DMS53 treated with DMSO at 0.1 percent for 48 hours (cell line): Measurements from ENCODE around the gene DLG2.
"Not testable (repeated sequence)": the region's sequence is repeated elsewhere in the genome, so short reads cannot be mapped to it uniquely, and the experiment has no call there.

Source experiments
- DNase-seq: peaks from one replicate; lab custom pipeline; 2025; ENCODE audit not compliant: unreplicated experiment; lab: John Stamatoyannopoulos, UW

DLG2 gene

DNA sequence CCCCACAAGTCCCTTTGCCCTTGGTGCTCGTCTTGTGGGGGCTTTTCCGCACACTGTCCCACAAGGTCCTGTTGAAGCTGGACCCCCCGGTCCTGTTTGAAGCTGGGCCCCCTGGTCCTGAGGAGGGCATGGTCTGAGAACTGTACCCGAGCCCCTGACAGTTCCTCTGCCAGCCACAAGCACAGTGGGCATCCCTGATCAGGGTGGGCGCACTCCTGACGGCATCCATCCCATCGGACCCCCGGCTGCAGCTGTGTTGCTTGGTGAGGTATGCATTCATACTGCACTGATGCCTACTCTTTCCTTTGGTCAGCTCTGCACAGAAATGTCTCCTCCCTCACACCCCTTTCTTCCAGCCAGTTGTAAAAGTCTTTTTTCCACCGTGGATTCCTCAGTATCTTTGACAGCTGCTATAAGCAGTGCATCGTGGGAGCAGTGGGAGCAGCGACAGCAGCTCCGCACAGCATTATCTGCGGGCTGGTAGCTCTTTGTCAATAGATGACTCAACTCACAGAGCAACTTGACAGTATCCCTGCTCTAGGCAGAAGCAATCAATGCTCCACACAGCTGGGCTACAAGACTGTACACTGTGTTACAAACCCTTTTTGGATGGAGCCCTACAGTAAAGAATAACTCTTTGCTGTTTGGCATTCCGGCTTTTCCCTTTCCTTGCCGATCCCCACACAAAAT lies 1310.1 kb downstream of the DLG2 start:
- peak; percentile 97 for DNase-seq

DNA sequence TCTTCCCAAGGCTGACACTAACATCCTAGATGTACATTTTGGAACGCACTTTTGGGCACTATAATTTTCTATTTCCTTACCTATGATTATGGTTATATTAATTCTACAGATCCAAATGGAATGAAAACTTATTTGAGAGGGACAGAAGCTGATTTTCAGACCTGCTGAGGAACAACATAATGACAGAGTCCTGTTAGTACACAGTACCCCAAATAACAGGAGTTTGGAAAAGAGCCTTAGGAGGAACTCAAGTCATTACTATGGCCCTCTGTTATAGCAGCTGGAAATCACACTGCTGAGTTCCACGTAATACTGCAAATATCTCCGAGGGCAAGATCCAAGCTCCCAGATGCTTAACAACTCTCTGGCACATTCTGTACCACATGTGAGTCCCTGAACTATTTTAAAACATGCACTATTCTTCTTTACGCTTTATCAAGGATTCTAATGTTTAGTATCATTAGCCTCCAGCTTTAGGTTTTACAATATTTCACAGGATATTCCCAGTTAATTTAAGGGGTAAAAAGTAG lies 1313.2 kb downstream of the DLG2 start:
- no peak for DNase-seq

DNA sequence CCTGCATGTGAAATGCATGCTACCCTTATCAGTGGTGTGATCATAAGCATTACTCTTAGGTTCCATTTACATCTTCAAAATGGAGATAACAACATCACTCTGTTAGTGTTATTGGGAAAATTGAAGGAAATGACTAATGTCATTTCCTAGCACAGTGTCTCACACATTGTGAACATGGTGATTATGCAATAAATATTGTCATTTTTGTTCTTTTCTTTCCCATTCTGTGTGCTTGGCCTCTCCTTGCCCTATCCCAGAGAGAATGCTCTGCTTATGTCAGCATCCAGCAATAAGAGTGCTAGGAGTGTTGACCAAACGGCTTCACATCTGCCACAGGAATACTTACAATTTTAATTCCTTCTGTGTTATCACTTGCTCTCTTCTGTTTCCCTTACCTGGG lies 1316.9 kb downstream of the DLG2 start:
- no peak for DNase-seq

DNA sequence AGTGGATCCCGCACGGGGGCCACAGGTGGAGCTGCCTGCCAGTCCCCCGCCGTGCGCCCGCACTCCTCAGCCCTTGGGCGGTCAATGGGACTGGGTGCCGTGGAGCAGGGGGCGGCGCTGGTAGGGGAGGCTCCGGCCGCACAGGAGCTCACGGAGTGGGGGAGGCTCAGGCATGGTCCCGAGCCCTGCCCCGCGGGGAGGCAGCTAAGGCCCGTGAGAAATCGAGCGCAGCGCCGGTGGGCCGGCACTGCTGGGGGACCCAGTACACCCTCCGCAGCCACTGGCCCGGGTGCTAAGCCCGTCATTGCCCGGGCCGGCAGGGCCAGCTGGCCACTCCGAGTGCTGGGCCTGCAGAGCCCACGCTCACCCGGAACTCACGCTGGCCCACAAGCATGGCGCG lies 1318.7 kb downstream of the DLG2 start:
- DNase-seq = not testable (repeated sequence)

DNA sequence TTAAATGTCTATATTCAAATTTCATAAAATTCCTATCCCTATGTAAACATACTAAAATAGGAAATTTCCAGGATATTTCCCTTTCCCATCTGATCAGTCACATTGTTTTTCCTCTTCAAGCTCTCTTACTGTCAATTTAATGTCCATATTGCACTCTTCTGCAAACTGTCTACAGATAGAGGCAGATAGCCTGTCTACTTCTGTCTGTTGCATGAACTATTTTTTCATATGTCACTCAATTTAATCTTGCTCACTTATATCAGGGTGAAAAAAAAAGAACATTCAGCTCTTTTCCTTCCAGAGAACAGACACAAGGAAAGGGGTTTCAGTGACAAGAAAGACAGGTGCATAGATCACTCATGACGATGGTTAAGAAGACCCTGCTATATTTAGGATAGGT lies 1327.1 kb downstream of the DLG2 start:
- no peak for DNase-seq

DNA sequence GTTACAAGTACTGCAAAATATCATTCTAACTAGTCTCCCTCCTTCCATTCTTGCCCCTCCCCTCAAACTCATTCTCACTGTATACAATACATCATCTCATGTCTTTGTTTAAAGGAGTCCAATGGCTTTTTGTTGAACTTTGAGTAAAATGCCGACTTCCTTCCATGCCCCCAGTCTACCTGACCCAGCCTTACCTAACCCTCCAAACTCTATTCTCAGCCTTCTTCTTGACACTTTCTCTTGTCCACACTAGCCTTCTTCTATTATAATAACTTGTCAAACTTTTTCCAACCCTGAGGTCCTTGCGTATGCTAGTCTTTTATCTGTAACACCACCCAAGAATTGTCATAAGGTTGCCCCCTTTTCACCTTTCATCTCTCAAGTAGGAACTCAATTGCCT lies 1329.6 kb downstream of the DLG2 start:
- DNase-seq = no peak

DNA sequence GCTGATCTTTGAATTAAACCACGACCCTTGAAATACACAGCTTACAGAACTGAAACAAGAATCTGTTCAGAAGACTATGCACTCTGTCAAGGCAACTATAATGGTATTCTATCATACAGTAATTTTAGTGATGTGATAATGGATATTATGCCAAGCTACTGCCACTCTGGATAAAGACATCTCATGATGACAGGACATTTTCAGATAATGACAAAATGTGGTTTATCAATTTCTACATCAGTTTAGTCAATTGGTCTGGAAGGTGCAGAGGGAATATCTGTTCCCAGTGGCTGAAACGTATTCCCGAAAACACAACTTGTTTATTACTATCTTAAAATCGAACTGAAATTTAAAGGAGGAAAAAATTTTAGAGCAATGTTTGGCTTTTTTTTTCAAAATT lies 1331.3 kb downstream of the DLG2 start:
- no peak for DNase-seq

DNA sequence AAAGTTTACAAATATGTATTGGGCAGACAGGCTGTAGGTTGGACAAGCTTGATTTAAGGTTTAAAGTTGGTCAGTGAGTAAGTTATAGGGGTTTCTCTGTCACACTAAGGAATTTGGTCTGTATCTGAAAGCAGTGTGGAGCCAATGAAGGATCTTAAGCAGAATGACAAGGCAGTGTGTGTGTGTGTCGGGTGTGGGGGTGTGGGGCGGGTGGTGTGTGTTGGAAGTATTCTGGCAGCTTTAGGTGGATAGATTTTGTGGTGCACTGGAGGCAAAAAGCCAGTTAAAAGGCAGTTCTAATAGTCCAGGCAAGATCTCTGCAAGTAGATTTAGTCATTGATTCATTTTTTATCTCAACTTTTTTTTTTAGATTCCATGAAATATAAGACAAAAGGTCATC lies 1334.2 kb downstream of the DLG2 start:
- DNase-seq = no peak

DNA sequence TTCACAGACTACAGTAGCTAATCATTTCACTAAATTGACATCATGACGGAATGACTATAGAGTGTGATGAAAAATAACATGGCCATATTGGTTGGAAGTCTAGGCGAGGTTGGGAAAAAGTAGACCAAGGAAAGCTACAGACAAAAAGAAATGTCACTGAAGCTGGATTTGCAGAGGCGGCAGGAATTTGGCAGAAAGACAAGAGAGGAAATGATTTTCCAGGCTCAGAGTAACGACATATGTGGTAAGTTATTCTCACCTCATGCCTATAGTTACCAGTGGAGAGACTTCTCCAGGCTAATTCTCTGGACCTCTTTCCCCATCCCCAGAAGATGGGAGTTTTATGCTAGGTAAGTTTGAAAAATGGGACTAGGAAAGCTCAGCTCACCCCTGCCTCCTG lies 1335.1 kb downstream of the DLG2 start:
- DNase-seq = no peak

DNA sequence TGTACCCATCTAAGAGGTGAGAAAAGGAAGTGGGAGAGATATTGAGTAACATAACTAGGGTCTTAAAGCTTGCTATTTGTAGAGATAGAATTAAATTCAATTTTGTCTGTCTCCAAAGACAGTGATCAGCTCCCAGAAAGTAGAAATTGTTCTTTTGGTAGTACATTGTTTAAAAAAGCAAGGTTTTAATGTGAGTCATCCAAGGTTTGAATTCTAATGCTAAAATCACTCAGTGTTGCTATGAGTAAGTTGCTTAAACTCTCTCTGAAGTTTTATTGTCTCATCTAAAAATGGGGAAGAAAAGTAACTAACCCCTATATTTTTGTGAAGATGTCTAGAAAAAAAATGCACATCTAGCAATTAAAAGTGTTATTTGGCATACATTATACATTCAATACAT lies 1336.5 kb downstream of the DLG2 start:
- DNase-seq = no peak

DNA sequence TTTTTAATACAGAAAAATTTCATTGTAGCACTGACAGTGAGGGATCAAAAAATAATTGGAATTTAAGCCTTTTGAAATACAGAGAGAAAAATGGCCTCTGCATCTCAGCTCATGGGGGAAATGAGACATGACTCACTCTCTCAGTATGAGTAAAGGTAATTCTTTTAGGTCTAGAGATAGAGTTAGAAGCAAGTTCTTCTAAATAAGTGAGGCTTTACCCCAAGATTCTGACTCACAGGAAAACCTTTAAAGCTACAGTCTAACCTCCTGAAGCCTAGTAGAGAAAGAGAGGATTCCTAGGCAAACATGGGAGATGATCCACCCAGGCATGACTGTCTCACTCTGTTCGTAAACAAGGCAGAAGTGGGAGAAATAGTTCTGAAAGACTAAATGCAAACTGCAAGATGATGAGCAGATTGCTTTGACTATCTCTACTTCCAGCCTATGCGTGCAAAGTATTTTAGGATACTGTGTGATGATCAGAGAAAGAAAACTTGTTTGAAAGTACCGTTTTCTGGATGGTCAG lies 1337.7 kb downstream of the DLG2 start:
- no peak for DNase-seq

DNA sequence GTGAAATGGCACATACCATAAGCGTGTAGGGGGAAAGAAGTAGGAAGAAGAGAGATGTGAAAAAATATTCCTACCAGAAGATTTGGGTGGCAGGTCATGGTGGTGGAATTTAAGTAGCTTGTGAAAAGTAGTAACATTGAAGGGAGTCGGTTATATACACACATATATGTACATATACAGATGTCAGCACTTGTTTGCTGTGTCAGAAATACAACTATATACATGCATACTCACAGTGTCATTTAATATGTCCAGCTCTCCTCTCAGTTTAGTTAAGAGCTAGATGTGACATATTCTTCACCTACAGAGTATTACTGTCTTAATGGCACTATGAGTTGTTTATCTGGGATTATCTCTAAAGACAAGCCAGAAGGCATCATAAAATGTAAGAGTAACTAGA lies 1353.6 kb downstream of the DLG2 start:
- no peak for DNase-seq

DNA sequence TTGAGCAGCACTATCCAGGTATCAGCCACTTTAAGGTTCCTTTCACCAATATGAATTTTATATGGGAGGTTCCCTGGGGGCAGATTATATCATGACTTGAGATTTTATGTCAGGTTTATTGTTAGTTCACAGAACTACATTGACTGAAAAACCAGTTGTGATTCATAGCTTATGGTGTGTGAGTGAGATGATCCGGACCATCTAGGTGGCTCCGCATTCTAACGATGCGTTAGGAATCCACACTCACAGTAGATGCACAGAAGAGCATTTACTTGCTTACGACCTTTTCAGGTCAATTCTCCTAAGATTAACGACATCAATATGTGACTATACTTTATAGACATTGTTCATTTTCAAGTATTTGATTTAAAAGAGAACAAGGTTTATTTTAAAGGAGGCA lies 1356.7 kb downstream of the DLG2 start:
- no peak for DNase-seq

DNA sequence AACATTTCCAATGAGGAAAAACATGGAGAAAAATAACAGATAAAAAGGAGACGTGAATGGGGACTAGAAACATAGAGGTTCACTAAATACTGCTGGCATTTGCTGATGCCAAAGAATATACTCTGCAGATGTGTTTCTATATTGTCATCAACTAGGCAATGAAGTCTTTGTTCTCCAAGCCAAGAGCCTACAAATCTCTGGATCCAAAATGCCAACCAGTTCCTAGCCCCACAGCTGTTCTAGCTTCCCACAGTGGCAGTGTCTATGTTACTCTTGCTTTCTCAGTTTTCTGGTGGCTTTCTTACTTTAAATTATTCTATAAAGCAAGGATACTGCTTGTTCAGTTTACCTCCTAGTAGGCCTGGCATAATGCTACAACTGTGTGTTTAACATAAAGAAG lies 1363.1 kb downstream of the DLG2 start:
- DNase-seq = no peak

DNA sequence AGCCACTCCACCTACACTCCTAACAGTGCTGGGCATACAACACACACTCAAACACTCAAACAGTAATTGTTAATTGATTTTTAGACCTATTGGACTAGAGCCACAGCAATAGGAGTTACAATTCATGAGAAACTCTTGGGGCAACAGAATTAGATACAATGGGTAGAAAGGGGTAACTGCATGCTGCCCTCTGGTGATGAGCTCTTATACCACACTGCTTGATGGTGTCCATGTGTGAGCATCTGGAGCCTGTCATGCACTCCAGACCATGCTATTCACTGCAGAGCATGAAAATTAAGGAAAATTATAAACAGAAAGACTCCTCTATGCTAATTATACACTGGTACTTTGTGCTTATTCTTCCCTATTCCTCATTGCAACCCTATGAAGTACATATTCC lies 1365.4 kb downstream of the DLG2 start:
- DNase-seq = peak; percentile 69

DNA sequence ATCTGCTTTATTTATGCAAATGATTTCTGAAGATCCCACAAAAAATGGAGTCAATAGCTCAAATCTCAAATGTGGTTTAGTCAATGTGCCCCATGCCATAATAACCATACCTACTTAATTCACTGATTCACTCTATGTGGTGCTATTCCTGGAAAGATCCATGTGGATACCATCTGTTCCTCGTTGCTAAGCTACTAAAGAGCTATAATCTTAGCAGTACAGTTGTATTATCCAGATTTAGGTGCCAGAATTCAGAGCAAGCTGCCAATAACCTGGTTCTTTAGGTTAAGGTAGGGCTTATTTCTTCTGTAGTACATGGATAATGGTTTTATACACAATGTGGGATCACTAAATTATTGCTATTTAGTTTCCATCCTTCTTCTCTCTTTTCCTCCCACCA lies 1366.3 kb downstream of the DLG2 start:
- no peak for DNase-seq

DNA sequence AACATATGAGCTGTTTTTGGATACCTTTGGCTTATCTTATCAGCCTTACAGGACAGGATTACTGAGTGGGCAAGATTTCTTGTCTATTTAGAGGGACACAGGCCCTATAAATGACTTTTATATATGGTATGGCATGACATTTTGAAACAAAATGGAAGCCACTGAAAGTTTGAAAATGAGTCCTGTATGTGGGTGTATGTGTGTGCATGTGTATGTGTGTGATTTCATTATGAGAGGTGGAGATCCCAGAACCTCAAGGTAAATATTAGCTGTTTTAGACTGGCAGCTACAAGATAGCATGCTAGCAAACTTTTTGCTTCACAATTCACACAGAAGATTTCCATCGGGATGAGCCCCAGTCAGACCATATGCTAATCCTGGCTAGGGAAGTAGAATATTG lies 1370.5 kb downstream of the DLG2 start:
- DNase-seq = no peak

DNA sequence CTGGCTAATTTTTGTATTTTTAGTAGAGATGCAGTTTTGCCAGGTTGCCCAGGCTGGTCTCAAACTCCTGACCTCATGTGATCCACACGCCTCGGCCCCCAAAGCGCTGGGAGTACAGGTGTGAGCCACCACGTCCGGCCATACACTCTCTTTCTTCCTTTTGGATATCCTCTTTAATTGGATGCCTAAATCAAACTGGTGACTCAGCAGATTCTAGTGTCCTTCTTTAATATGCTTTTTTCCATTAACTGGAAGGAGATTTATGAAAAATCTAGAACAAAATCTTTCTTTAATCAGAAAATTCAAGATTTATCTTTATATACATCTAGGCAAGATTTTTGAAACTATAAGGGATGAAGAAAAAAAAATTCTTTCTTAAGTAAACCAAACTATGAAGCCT lies 1371.7 kb downstream of the DLG2 start:
- DNase-seq = no peak

DNA sequence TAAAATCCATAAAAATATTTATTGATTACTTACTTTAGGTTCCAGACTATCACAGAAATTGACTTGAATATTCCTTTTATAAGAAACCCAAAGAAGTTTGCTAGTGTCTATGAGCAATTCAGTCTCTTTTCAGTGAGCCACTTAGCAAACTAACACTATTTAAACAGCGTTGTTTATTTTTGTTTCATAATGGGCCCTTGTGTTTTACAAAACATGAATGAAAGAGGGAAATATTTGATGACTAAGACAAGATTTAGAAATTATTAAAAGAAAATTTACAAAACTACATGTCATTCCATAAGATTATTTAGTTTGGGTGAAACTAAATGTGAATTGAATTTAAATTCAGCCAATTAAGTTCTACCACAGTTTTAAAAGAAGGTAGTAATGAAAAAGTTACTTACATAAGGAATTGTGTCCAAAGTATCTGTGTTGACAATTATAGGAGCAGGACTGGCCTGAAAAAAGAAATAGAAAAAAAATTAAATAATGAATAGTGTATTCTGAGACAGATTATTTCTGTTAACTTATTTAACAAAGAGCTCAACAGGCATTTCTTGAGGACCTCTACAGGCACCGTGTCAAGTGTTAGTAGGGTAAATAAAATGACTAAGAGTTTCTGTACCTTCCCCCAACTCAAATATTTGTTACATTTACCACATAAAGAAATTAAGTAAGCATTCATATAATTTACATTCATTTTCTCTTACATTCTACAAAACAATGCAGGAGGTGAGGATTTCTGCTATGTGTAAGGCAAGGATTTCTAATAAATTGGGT lies 1376.1 kb downstream of the DLG2 start:
- DNase-seq = peak; percentile 94

DNA sequence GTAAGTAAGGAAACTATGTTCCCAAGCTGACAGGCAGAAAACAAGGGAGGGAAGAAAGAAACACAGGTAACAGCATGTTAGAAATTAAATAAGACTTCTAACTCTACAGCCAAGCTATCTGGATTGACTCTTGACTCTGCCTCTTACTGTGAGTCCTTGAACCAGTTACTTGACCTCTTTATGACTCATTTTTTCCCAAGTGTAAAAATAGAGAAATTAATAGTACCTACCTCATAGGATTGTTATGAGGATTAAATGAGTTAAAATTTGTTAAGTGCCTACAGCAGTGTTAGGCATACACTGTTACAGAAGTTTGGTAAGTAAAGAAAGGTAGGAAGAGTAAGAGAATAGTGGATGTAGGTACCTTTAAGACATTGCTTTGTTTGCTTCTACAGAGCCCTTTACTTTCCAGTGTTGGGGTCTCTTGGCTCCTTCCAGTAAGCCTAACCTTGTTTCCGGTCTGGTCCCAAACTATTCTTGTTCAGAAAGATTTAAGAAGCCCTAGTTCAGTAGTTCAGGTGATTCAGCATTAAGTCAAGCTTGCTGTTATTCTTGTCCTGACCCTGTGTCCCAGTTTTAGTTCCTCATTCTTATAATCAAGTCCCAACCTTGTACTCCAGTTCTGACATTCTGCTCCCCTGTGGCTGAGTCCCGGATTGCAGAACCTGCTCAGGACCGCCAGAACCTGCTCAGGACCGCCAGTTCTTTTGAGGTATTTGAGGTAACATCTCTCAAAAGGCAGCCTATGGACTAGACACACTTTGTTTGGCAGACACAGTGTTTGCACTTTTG lies 1377.6 kb downstream of the DLG2 start:
- peak; percentile 42 for DNase-seq

DNA sequence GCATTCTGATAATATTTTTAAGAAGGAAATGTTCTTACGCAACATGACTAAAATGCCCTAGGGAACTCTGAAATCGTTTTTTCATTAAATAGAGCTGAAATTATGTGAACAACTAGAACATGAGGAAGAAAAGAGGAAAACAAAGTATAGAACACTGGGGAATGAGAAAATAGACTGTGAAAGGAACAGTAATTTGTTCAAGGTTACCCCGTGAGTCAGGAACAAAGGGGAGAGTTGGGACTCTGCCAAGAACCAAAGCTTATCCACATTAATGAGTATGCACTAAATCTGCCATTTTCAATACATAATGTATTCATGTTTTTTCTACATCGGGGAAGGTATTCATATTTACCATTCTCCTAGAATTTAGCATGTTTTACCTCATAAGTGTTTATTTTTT lies 1379.2 kb downstream of the DLG2 start:
- no peak for DNase-seq

DNA sequence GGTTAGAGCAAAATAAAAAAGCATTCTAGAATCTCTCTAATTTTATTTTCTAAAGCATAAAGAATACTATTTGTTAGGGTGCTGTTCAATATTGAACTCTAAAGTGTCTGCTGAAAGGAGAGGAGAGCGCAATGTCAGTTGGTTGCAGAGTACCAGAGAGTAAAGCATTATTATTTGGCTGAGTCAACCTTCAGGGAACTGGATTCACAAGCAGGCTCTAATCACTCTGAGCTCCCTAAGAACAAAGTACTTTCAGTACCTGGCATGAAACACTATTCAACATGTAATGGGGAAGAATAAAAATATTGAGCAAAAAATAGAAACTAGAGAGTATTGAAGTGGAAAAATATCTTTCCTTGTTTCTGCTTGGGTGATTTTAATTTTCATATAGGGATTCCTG lies 1380.0 kb downstream of the DLG2 start:
- DNase-seq = no peak
